Suprapubic skin (tissue), 4 donors: ENCODE measurements around the gene TENM3.

ENCODE experiments used
- POLR2A ChIP-seq, 2 donors: fragments of 450-650 bp; IDR thresholded peaks; one replicate each; pipeline ENCODE4 v1.6.1; 2017; ENCODE audit warnings: antibody characterized with exemption in 2 of 2, mild to moderate bottlenecking in 2 of 2, moderate library complexity in 2 of 2
- POLR2AphosphoS5 ChIP-seq, 3 donors: sonication (generic); formaldehyde crosslinking; IDR thresholded peaks; one replicate each; pipeline ENCODE4 v1.6.1; 2017; ENCODE audit warnings: antibody characterized with exemption in 3 of 3

GRCh38 chr4:182314537-182314936 is 71.3 kb downstream of the TENM3 start:
- TF ChIP-seq POLR2A (IDR thresholded peaks at IDR 0.05) (no peak), POLR2AphosphoS5 (IDR thresholded peaks at IDR 0.05) (no peak)
